Measurements from ENCODE around the gene VMAC. TPM values are rescaled to one million over a fixed set of nuclear protein-coding genes. Genes with fewer than 3 reads are reported as not detected.
A peak's percentile ranks its signal among the peaks of the same experiment; 100 is the strongest.

Gene VMAC
- total RNA-seq, 1 experiment from 2014 or later, result 8.9 TPM

DNA sequence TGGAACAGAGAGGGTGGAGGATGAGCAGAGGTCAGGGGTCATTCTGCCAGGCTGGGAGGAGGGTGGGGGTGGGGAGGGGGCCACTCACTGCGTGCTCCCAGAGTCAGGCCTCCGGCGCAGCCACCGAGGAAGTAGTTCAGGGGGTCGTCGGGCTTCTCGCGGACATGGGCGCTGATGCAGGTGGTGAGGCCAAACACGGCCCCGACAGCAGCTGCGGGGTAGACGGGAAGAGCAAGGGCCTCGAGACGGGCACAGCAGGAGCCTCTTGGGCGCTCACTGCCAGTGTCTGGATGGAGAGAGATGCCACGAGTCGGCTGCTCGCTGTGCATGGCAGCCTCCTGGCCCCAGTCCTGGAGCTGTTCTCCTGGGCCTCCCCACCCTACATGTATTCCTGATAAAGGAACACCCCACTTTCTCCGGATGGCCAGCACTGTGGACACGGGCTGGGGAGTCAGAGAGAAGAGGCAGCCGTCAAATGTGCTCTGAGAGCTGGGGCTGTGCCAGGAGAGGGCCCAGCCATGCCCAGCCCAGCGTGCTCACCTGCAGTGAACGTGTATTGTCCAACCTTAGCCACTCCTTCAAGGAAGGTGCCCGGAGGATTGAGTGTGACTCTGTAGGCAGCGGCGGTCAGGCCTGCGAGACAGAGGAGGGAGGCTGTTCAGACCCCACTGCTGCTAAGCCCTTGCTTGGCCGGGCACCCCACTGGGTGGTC, 8.2 kb upstream of the VMAC start:
- no peak overlapping the region for H3K9ac ChIP-seq (ENCODE audit: low read length)
- H2AFZ ChIP-seq (ENCODE audit: low read length), result no peak overlapping the region
- peaks cover 22% of the 10 kb centered on the region for H3K79me2 ChIP-seq (ENCODE audit: low read length)
- H3K4me2 ChIP-seq (ENCODE audit: low read depth, low read length, poor library complexity, severe bottlenecking), result no peak overlapping the region
- H3K4me3 ChIP-seq (ENCODE audit: low read length), result no peak overlapping the region
- H3K4me1 ChIP-seq (ENCODE audit: low read length), result peaks cover 4% of the 10 kb centered on the region
- no peaks in the 10 kb centered on the region for H3K27me3 ChIP-seq (ENCODE audit: low read length)
- DNase-seq, result no peak
- no peaks in the 10 kb centered on the region for H3K9me3 ChIP-seq (ENCODE audit: low read length)
- no peaks in the 10 kb centered on the region for H3K9me2 ChIP-seq (replicated peaks; ENCODE audit: insufficient read depth, low read length)
- peaks cover 4% of the 10 kb centered on the region; the same call in 1 of the 2 replicates for H3K36me3 ChIP-seq (ENCODE audit: insufficient read depth, low read length)
- no peak overlapping the region for H3K27ac ChIP-seq (ENCODE audit: low read length)
- peaks cover 38% of the 10 kb centered on the region for H4K20me1 ChIP-seq (ENCODE audit: insufficient read depth, low read depth, low read length)

DNA sequence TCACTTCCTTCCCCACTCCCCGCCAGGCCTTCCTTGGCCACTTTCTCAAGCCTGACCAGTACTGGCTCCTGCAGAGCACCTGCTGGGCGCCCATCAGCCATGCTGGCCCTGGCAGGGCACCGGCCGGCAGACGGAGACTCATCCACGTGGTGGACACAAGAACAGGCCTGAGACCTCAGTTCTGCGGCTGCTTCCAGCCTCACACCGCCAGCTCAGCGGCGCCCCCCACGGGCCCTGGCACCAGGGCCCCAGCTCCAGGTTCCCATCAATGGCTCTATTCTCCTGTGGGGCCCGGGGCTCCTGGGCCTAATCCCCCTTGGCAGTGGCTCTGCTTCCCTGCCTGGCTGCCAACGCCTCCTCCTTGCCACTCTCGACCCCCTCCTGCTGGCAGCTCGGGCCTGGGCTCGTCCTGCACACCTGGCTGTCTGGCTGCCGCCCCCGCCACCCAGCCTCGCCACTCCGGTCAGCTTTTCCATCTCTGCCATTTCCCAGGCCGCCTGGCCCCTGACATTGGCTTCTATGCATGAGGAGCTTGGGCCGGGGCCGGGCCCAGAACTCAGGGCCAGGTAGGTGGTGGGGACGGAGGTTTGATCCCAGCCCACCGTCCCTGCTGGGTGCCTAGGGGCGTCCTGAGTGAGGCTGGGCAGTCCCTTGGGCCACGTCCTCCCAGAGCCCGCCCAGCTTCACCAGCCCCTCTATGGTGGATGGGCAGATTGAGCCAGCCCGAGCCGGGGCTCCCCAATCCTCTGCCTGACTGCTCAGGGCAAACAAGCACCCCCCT, 7.3 kb upstream of the VMAC start:
- Histone ChIP-seq H3K9me3 (ENCODE audit: low read length) (no peaks in the 10 kb centered on the region), H3K36me3 (ENCODE audit: insufficient read depth, low read length) (peaks cover 4% of the 10 kb centered on the region; the same call in 1 of the 2 replicates)

DNA sequence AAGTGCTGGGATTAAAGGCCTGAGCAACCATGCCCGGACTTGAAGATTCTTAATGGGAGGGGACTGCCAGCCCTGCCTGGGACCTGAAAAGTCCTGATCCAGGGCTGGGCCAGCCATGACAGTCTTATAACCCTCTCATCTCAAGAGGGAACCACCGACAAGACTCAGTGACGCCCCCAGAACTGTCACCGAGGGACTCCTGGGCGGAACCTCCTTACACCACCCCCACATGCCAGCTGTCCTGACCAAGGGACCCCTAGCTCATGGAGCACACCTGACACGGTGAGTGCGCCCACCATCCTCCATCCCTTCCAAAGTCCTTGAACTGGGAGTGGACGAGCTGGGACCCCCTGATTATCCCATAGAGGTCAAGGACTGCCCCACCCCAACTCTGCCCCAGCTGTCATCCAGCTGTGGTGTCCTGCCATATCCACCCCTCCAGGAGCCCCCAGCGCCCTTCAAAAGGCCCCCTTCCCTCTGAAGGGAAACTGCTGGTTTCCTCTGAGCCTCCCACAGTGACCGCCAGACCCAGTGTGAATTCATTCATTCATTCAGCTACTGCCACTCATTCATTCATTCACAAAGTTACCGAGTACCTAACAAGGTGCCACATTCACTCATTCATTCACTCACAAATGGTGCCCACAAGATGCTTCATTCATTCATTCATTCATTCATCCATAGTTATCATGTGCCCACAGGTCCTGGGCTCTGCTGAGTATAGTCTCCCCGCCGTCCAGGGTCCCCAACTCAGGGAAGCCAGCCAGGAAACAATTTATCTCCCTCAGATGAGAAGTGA, 4.7 kb upstream of the VMAC start:
- peaks cover 41% of the 10 kb centered on the region for H3K79me2 ChIP-seq (ENCODE audit: low read length)
- DNase-seq, result no peak
- H3K27ac ChIP-seq (ENCODE audit: low read length), result no peak overlapping the region

More for the DNA sequence above, 7.3 kb upstream of the VMAC start:
- H3K4me2 ChIP-seq (ENCODE audit: low read depth, low read length, poor library complexity, severe bottlenecking), result no peak overlapping the region
- H3K27me3 ChIP-seq (ENCODE audit: low read length), result no peaks in the 10 kb centered on the region
- peaks cover 38% of the 10 kb centered on the region for H4K20me1 ChIP-seq (ENCODE audit: insufficient read depth, low read depth, low read length)
- H3K9me2 ChIP-seq (replicated peaks; ENCODE audit: insufficient read depth, low read length), result no peaks in the 10 kb centered on the region
- H3K9ac ChIP-seq (ENCODE audit: low read length), result no peak overlapping the region
- no peak overlapping the region for H3K4me3 ChIP-seq (ENCODE audit: low read length)
- no peak overlapping the region for H3K27ac ChIP-seq (ENCODE audit: low read length)
- H3K4me1 ChIP-seq (ENCODE audit: low read length), result peaks cover 9% of the 10 kb centered on the region
- H2AFZ ChIP-seq (ENCODE audit: low read length), result no peak overlapping the region
- no peak for DNase-seq
- H3K79me2 ChIP-seq (ENCODE audit: low read length), result peaks cover 29% of the 10 kb centered on the region

DNA sequence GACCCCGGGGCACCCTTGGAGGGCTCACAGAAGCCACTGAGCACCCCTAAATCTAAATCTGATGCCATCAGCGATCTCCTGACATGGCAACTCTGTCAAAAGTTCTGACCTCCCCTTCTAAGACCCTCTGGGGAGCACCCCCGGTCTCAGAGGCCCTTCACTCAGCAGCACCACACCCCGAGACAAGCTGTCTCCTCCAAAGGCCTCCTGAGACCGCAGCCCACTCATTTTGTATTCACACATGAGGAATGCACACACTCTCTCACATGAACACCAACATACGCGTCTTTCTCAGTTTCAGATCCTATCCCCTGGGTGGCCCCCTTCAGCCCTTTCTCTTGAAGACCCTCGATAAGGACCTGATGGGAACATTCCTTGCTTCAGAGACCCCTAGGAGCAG, 3.7 kb upstream of the VMAC start:
- H3K9ac ChIP-seq (ENCODE audit: low read length), result no peak overlapping the region

More for the DNA sequence above, 4.7 kb upstream of the VMAC start:
- Histone ChIP-seq H3K9me3 (ENCODE audit: low read length) (no peaks in the 10 kb centered on the region), H4K20me1 (ENCODE audit: insufficient read depth, low read depth, low read length) (peaks cover 36% of the 10 kb centered on the region), H3K4me3 (ENCODE audit: low read length) (no peak overlapping the region), H3K4me1 (ENCODE audit: low read length) (peaks cover 12% of the 10 kb centered on the region), H2AFZ (ENCODE audit: low read length) (no peak overlapping the region), H3K27me3 (ENCODE audit: low read length) (no peaks in the 10 kb centered on the region), H3K4me2 (ENCODE audit: low read depth, low read length, poor library complexity, severe bottlenecking) (no peak overlapping the region), H3K36me3 (ENCODE audit: insufficient read depth, low read length) (peaks cover 4% of the 10 kb centered on the region; the same call in 1 of the 2 replicates), H3K9me2 (replicated peaks; ENCODE audit: insufficient read depth, low read length) (no peaks in the 10 kb centered on the region), H3K9ac (ENCODE audit: low read length) (no peak overlapping the region)

DNA sequence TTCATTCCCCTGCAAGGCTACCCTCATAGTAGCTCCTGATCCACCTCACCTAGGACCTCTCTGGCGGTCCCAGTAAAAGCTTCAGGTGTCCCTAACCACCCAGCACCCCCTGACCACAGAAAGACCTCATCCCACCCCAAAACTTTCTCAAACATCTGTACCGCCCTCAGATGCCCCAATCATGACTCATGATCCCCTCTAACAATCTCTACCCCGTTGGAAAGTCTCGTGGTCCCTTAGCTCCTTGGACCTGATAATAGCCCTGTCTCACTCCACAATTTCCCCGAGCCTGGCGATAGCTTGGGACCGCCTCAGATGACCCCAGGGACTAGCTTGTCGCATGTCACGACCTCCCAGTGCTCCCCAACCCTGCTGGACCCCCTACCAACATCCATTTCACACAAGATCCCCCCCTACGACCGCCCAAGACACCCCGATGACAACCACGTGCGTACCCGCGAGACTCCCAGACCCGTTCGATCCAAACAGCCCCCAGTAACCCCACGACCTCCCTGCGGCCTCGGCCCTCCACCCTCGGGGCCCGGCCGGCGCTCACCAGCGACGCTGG, 1.5 kb upstream of the VMAC start:
- DNase-seq, result peak; percentile 66
- Histone ChIP-seq H3K79me2 (ENCODE audit: low read length) (peaks cover 40% of the 10 kb centered on the region), H3K36me3 (ENCODE audit: insufficient read depth, low read length) (peaks cover 4% of the 10 kb centered on the region; the same call in 1 of the 2 replicates), H3K9me2 (replicated peaks; ENCODE audit: insufficient read depth, low read length) (no peaks in the 10 kb centered on the region), H3K27me3 (ENCODE audit: low read length) (no peaks in the 10 kb centered on the region), H3K4me3 (ENCODE audit: low read length) (peak overlapping the region; percentile 88), H3K4me1 (ENCODE audit: low read length) (peaks cover 16% of the 10 kb centered on the region), H4K20me1 (ENCODE audit: insufficient read depth, low read depth, low read length) (peaks cover 22% of the 10 kb centered on the region), H3K9ac (ENCODE audit: low read length) (peak overlapping the region; percentile 97), H3K9me3 (ENCODE audit: low read length) (no peaks in the 10 kb centered on the region), H3K4me2 (ENCODE audit: low read depth, low read length, poor library complexity, severe bottlenecking) (peak overlapping the region; percentile 72), H3K27ac (ENCODE audit: low read length) (peak overlapping the region; percentile 73), H2AFZ (ENCODE audit: low read length) (no peak overlapping the region; the same call in 1 of the 2 replicates)

More for the DNA sequence above, 3.7 kb upstream of the VMAC start:
- H3K36me3 ChIP-seq (ENCODE audit: insufficient read depth, low read length), result peaks cover 4% of the 10 kb centered on the region; the same call in 1 of the 2 replicates
- no peaks in the 10 kb centered on the region for H3K9me3 ChIP-seq (ENCODE audit: low read length)
- DNase-seq, result no peak
- H3K4me1 ChIP-seq (ENCODE audit: low read length), result peaks cover 16% of the 10 kb centered on the region
- H4K20me1 ChIP-seq (ENCODE audit: insufficient read depth, low read depth, low read length), result peaks cover 36% of the 10 kb centered on the region
- H3K27me3 ChIP-seq (ENCODE audit: low read length), result no peaks in the 10 kb centered on the region
- H3K9me2 ChIP-seq (replicated peaks; ENCODE audit: insufficient read depth, low read length), result no peaks in the 10 kb centered on the region
- H3K79me2 ChIP-seq (ENCODE audit: low read length), result peaks cover 41% of the 10 kb centered on the region
- H3K4me2 ChIP-seq (ENCODE audit: low read depth, low read length, poor library complexity, severe bottlenecking), result no peak overlapping the region
- no peak overlapping the region for H2AFZ ChIP-seq (ENCODE audit: low read length)
- no peak overlapping the region for H3K27ac ChIP-seq (ENCODE audit: low read length)
- H3K4me3 ChIP-seq (ENCODE audit: low read length), result no peak overlapping the region

DNA sequence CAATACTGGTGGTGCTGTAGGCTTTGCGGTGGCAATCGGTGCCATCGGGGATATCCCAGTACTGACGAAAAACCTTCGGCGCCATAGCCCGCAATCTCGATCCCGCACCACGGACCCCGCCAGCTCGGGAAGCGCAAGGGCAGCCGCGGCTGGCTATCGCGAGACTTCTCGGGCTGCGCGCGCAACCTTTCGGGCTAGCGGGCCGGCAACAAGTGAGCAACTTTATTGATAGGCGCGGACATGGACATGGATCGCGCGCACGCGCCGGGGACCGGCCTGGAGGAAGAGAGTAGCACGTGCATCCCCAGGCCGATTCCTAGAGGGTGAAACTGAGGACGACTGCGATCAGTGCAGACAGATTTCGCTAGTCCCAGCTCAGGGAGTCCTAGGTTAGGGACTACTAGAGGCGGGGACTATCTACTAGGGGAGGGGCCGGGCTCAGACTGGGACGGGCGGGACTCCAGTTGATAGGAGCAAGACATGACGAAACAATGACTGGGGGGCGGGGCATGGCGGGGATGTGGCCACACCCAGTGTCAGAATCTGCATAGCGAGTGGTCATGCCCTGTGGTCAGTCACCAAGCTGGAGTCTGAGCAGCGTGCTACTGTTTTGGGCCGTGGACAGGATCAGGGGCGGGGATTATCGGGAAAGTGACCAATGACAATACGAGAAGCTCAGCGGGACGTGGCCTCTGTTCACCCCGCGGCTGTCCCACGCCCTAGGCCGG, 884 bp upstream of the VMAC start, which contains the start of gene NDUFA11:
NDUFA11 (minus strand) TSS at position 167 of the 728 bp plus-strand sequence; CDS start at position 85, 82 bp downstream.
- H3K9ac ChIP-seq (ENCODE audit: low read length), result peak within 1 kb of the TSS; percentile 97
- no peaks in the 10 kb centered on the region for H3K9me3 ChIP-seq (ENCODE audit: low read length)
- peaks cover 4% of the 10 kb centered on the region; the same call in 1 of the 2 replicates for H3K36me3 ChIP-seq (ENCODE audit: insufficient read depth, low read length)
- peak; percentile 99 for DNase-seq
- peak within 1 kb of the TSS; percentile 72 for H3K4me2 ChIP-seq (ENCODE audit: low read depth, low read length, poor library complexity, severe bottlenecking)
- H3K4me3 ChIP-seq (ENCODE audit: low read length), result peak within 1 kb of the TSS; percentile 88
- no peaks in the 10 kb centered on the region for H3K9me2 ChIP-seq (replicated peaks; ENCODE audit: insufficient read depth, low read length)
- peaks cover 16% of the 10 kb centered on the region for H3K4me1 ChIP-seq (ENCODE audit: low read length)
- H2AFZ ChIP-seq (ENCODE audit: low read length), result peak within 1 kb of the TSS; percentile 75; the same call in 1 of the 2 replicates
- H3K79me2 ChIP-seq (ENCODE audit: low read length), result peaks cover 38% of the 10 kb centered on the region
- peaks cover 19% of the 10 kb centered on the region for H4K20me1 ChIP-seq (ENCODE audit: insufficient read depth, low read depth, low read length)
- peak within 1 kb of the TSS; percentile 73 for H3K27ac ChIP-seq (ENCODE audit: low read length)
- no peaks in the 10 kb centered on the region for H3K27me3 ChIP-seq (ENCODE audit: low read length)

DNA sequence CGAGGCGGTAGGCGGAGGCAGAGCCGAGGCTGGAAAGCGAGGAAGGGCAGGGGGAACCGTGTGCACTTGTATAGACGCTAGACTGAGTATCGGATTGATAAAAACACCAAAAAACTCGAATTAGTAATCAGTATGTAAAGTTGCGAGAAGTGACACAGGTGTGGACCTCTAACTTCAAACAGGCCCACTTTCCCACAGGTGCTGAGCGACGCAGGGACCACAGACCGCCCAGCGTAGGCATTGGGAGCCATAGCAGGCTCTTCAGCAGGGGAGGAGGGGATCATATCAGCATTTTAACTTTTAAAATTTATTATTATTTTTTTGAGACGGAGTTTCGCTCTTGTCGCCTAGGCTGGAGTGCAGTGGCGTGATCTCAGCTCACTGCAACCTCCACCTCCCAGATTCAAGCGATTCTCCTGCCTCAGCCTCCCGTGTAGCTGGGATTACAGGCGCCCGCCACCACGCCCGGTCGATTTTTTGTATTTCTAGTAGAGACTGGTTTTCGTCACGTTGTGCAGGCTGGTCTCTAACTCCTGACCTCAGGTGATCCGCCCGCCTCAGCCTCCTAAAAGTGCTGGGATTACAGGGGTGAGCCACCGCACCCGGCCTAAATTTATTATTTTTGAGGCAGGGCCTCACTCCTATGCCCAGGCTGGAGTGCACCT, 574 bp downstream of the VMAC start:
- H3K27ac ChIP-seq (ENCODE audit: low read length), result no peak overlapping the region
- H2AFZ ChIP-seq (ENCODE audit: low read length), result no peak overlapping the region
- peaks cover 12% of the 10 kb centered on the region for H4K20me1 ChIP-seq (ENCODE audit: insufficient read depth, low read depth, low read length)
- H3K36me3 ChIP-seq (ENCODE audit: insufficient read depth, low read length), result peaks cover 4% of the 10 kb centered on the region; the same call in 1 of the 2 replicates
- no peak for DNase-seq
- peaks cover 31% of the 10 kb centered on the region for H3K79me2 ChIP-seq (ENCODE audit: low read length)
- H3K4me1 ChIP-seq (ENCODE audit: low read length), result peaks cover 16% of the 10 kb centered on the region
- H3K4me2 ChIP-seq (ENCODE audit: low read depth, low read length, poor library complexity, severe bottlenecking), result peak overlapping the region; percentile 84
- no peaks in the 10 kb centered on the region for H3K27me3 ChIP-seq (ENCODE audit: low read length)
- peak overlapping the region; percentile 76 for H3K9ac ChIP-seq (ENCODE audit: low read length)
- H3K9me3 ChIP-seq (ENCODE audit: low read length), result no peaks in the 10 kb centered on the region
- H3K4me3 ChIP-seq (ENCODE audit: low read length), result peak overlapping the region; percentile 84
- no peaks in the 10 kb centered on the region for H3K9me2 ChIP-seq (replicated peaks; ENCODE audit: insufficient read depth, low read length)
